HCT116 (cell line): Measurements from ENCODE around the gene ALOXE3. TPM values are rescaled to one million over a fixed set of nuclear protein-coding genes. Genes with fewer than 3 reads are reported as not detected.

Experiments
- ATAC-seq: fragments of 200-7000 bp; cut with Tn5 transposase; 2 replicates; pipeline ENCODE4 v1.9.1; 2020; ENCODE audit warnings: mild to moderate bottlenecking, moderate library complexity
- BruUV-seq: library from RNA; stranded (reverse); fragments of 400-500 nt; replicated peaks from 2 replicates; lab custom pipeline; 2021; lab: Mats Ljungman, UMichigan
- CTCF ChIA-PET: fragments of 300-600 bp; sonication (Branson Sonifier 250); formaldehyde crosslinking; loops from one replicate; lab custom pipeline; 2021; ENCODE audit warnings: antibody characterized with exemption; lab: Charles Lee
- POLR2A ChIA-PET: fragments of 300-600, 350-600 bp; sonication (Branson Sonifier 250); formaldehyde crosslinking; loops from one replicate; lab custom pipeline; 2021; ENCODE audit warnings: antibody characterized with exemption; lab: Charles Lee
- RAD21 ChIA-PET, 2 experiments: fragments of 300-600 bp; sonication (Branson Sonifier 250); formaldehyde crosslinking; loops; one replicate each; lab custom pipeline; 2023; ENCODE audit warnings: low total read pairs in 2 of 2; ENCODE audit not compliant: uncharacterized antibody in 2 of 2, unreplicated experiment in 2 of 2, low non-redundant PET in 1 of 2; lab: Charles Lee
- DNase-seq: peaks from one replicate; pipeline ENCODE4 v3.0.0-alpha.2; 2010; ENCODE audit warnings: low read depth, low spot score
- H2AFZ ChIP-seq: fragments of 200-600 bp; shearing (Covaris generic), sonication (generic); 2 replicates; pipeline ENCODE4 v1.6.1; 2017; ENCODE audit warnings: low read depth, mixed run types, mixed read lengths, antibody characterized with exemption, low read length; ENCODE audit not compliant: poor library complexity, severe bottlenecking
- H3K27ac ChIP-seq: 2 replicates; pipeline ENCODE4 v1.5.1; 2012; ENCODE audit warnings: low read depth, low read length
- H3K27me3 ChIP-seq: fragments of 200-600 bp; sonication (generic); 2 replicates; pipeline ENCODE4 v1.6.1; 2016; ENCODE audit warnings: mixed run types, low read length, mixed read lengths; ENCODE audit not compliant: insufficient read depth
- H3K36me3 ChIP-seq, 2 experiments: fragments of 200-500 bp in 1 of 2; fragments of 200-600 bp in 1 of 2; sonication (Bioruptor generic) in 1 of 2; sonication (generic) in 1 of 2; 2 replicates each; pipeline versions ENCODE4 v1.5.1 to v1.6.1; 2014 to 2016; ENCODE audit warnings: low read length in 2 of 2, inconsistent platforms in 1 of 2, mixed read lengths in 1 of 2, mixed run types in 1 of 2; ENCODE audit not compliant: insufficient read depth in 2 of 2, control insufficient read depth in 1 of 2
- H3K4me1 ChIP-seq, 2 experiments: fragments of 200-600 bp in 1 of 2; sonication (generic) in 1 of 2; 2 replicates each; pipeline versions ENCODE4 v1.5.1 to v1.6.1; 2012 to 2017; ENCODE audit warnings: low read length in 2 of 2, inconsistent platforms in 1 of 2, mild to moderate bottlenecking in 1 of 2, mixed read lengths in 1 of 2, mixed run types in 1 of 2, moderate library complexity in 1 of 2; ENCODE audit not compliant: insufficient read depth in 2 of 2, control insufficient read depth in 1 of 2
- H3K4me2 ChIP-seq: fragments of 200-600 bp; sonication (generic); 2 replicates; pipeline ENCODE4 v1.6.1; 2017; ENCODE audit warnings: mixed run types, low read length, mixed read lengths
- H3K4me3 ChIP-seq, 2 experiments: fragments of 200-600 bp in 1 of 2; sonication (generic) in 1 of 2; replicated peaks in 1 of 2; 2 replicates each; pipeline ENCODE4 v1.5.1; 2011 to 2016; ENCODE audit warnings: low read length in 2 of 2, control low read depth in 1 of 2, low read depth in 1 of 2, mild to moderate bottlenecking in 1 of 2, mixed read lengths in 1 of 2, mixed run types in 1 of 2
- H3K79me2 ChIP-seq: fragments of 200-600 bp; sonication (generic); 2 replicates; pipeline ENCODE4 v1.6.1; 2017; ENCODE audit warnings: mild to moderate bottlenecking, mixed run types, low read length, moderate library complexity, mixed read lengths; ENCODE audit not compliant: insufficient read depth
- H3K9ac ChIP-seq: fragments of 200-600 bp; sonication (generic); 2 replicates; pipeline ENCODE4 v1.6.1; 2016; ENCODE audit warnings: low read length, mixed read lengths
- H3K9me2 ChIP-seq: fragments of 200-600 bp; sonication (generic), shearing (Covaris generic); 2 replicates; pipeline ENCODE4 v1.6.1; 2017; ENCODE audit warnings: mixed run types, mild to moderate bottlenecking, moderate library complexity; ENCODE audit not compliant: insufficient read depth
- H3K9me3 ChIP-seq, 2 experiments: fragments of 200-500 bp in 1 of 2; fragments of 200-600 bp in 1 of 2; sonication (Bioruptor generic) in 1 of 2; sonication (generic) in 1 of 2; 2 replicates each; pipeline ENCODE4 v1.6.1; 2014 to 2017; ENCODE audit warnings: low read length in 2 of 2, mixed read lengths in 2 of 2, inconsistent platforms in 1 of 2, low read depth in 1 of 2, mild to moderate bottlenecking in 1 of 2, mixed run types in 1 of 2, moderate library complexity in 1 of 2; ENCODE audit not compliant: control insufficient read depth in 1 of 2, insufficient read depth in 1 of 2
- H4K20me1 ChIP-seq: fragments of 200-600 bp; sonication (generic), shearing (Covaris generic); 2 replicates; pipeline ENCODE4 v1.6.1; 2017; ENCODE audit warnings: mixed run types, mild to moderate bottlenecking, moderate library complexity; ENCODE audit not compliant: insufficient read depth
- CBX3 ChIP-seq: IDR thresholded peaks from 2 replicates; pipeline ENCODE4 v1.6.1; 2012; ENCODE audit warnings: low read depth
- CEBPB ChIP-seq: IDR thresholded peaks from 2 replicates; pipeline ENCODE4 v1.6.1; 2012; ENCODE audit warnings: low read depth
- EGR1 ChIP-seq: IDR thresholded peaks from 2 replicates; pipeline ENCODE4 v1.6.1; 2012; ENCODE audit warnings: low read depth
- EZH2phosphoT487 ChIP-seq: fragments of 200-600 bp; IDR thresholded peaks from 2 replicates; pipeline ENCODE4 v1.6.1; 2018; ENCODE audit warnings: antibody characterized with exemption, borderline replicate concordance
- FOSL1 ChIP-seq: IDR thresholded peaks from 2 replicates; pipeline ENCODE4 v1.6.1; 2012; ENCODE audit warnings: low read depth
- JUND ChIP-seq: IDR thresholded peaks from 2 replicates; pipeline ENCODE4 v1.6.1; 2012
- RAD21 ChIP-seq: IDR thresholded peaks from 2 replicates; pipeline ENCODE4 v1.6.1; 2012; ENCODE audit warnings: low read depth, mild to moderate bottlenecking
- SP1 ChIP-seq: IDR thresholded peaks from 2 replicates; pipeline ENCODE4 v1.6.1; 2012; ENCODE audit warnings: low read depth
- TCF7L2 ChIP-seq: IDR thresholded peaks from 2 replicates; pipeline ENCODE4 v1.7.0; 2011; ENCODE audit warnings: borderline replicate concordance, inconsistent platforms; ENCODE audit not compliant: insufficient read depth, insufficient read length; ENCODE audit errors: extremely low read depth
- YY1 ChIP-seq: IDR thresholded peaks from 2 replicates; pipeline ENCODE4 v1.6.1; 2011; ENCODE audit warnings: low read length, low read depth, moderate library complexity, mild to moderate bottlenecking; ENCODE audit not compliant: insufficient replicate concordance; ENCODE audit errors: extremely low read depth
- ZBTB33 ChIP-seq: IDR thresholded peaks from 2 replicates; pipeline ENCODE4 v1.6.1; 2011; ENCODE audit warnings: mild to moderate bottlenecking, low read length, moderate library complexity; ENCODE audit not compliant: insufficient replicate concordance; ENCODE audit errors: extremely low read depth
- ZFX ChIP-seq: fragments of 450-650 bp; IDR thresholded peaks from 2 replicates; pipeline ENCODE4 v1.6.1; 2017
- intact Hi-C: fragments of 100-400 bp; cut with micrococcal nuclease; formaldehyde crosslinking; loops from 2 replicates; pipeline ENCODE4 v1.10.0; 2022
- total RNA-seq: library from RNA; stranded (reverse); gene quantifications from one replicate; pipeline ENCODE4 v1.2.1, GENCODE V29; 2021; ENCODE audit not compliant: unreplicated experiment
- TF ChIP-seq, protein P1 (sequence below), 3 experiments: fragments of 200-600 bp in 1 of 3; sonication (generic) in 1 of 3; IDR thresholded peaks in 2 of 3; conservative IDR thresholded peaks in 1 of 3; 2 replicates each; pipeline ENCODE4 v1.5.1; 2012 to 2017; ENCODE audit warnings: low read depth in 2 of 3, low read length in 2 of 3, antibody characterized with exemption in 1 of 3, borderline replicate concordance in 1 of 3, control low read depth in 1 of 3, mild to moderate bottlenecking in 1 of 3, mixed read lengths in 1 of 3, mixed run types in 1 of 3, moderate library complexity in 1 of 3; ENCODE audit not compliant: insufficient read depth in 1 of 3

The ALOXE3 gene
- total RNA-seq, 1 experiment from 2014 or later, result 3.5 TPM

DNA sequence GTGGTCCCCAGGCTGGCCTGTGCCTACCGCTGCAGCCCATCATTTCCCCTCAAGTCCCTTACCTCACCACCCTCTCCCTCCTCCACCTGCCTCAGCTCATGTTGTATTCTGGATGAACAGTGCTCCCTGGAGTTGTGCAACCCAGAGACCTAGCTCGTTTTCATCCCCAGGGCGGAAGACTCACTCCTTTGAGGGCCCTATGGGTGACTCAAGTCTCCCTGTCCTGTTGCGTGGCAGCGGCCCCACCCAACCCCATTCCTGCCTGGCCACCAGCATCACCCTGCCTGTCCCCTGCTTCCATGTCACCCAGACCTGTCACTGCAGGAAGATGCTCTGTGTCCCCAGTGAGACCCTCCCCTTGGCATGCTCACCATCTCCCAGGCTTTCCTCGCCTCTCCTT, 34.1 kb downstream of the ALOXE3 start:
- Histone ChIP-seq H3K36me3 (no peaks in the 10 kb centered on the region), H3K79me2 (peaks cover 4% of the 10 kb centered on the region; the same call in 1 of the 2 replicates), H3K27me3 (no peaks in the 10 kb centered on the region), H3K9ac (no peak overlapping the region), H3K27ac (no peak overlapping the region), H4K20me1 (no peaks in the 10 kb centered on the region), H2AFZ (no peak overlapping the region), H3K4me3 (no peak overlapping the region), H3K4me1 (peaks cover 4 to 27% of the 10 kb centered on the region in 2 experiments), H3K9me3 (no peaks in the 10 kb centered on the region), H3K4me2 (no peak overlapping the region), H3K9me2 (no peaks in the 10 kb centered on the region)
- POLR2A ChIA-PET, result no interaction called here
- RAD21 ChIA-PET, result no interaction called here
- BruUV-seq, result no TSS peak
- intact Hi-C loops, result no loop called here
- TF ChIP-seq ZBTB33, result no peak
- TF ChIP-seq, protein P1, sequence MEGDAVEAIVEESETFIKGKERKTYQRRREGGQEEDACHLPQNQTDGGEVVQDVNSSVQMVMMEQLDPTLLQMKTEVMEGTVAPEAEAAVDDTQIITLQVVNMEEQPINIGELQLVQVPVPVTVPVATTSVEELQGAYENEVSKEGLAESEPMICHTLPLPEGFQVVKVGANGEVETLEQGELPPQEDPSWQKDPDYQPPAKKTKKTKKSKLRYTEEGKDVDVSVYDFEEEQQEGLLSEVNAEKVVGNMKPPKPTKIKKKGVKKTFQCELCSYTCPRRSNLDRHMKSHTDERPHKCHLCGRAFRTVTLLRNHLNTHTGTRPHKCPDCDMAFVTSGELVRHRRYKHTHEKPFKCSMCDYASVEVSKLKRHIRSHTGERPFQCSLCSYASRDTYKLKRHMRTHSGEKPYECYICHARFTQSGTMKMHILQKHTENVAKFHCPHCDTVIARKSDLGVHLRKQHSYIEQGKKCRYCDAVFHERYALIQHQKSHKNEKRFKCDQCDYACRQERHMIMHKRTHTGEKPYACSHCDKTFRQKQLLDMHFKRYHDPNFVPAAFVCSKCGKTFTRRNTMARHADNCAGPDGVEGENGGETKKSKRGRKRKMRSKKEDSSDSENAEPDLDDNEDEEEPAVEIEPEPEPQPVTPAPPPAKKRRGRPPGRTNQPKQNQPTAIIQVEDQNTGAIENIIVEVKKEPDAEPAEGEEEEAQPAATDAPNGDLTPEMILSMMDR (IDR thresholded peaks at IDR 0.05 in 2 of 3, conservative IDR thresholded peaks at IDR 0.05 in 1 of 3; ENCODE audit: borderline replicate concordance in 1 of 3, insufficient read depth in 1 of 3, low read depth in 2 of 3, low read length in 2 of 3), result no peak
- TF ChIP-seq JUND, result no peak
- no peak for TF ChIP-seq YY1
- TF ChIP-seq EZH2phosphoT487, result no peak
- no peak for TF ChIP-seq CEBPB
- TF ChIP-seq CBX3, result no peak
- TF ChIP-seq RAD21, result no peak
- TF ChIP-seq EGR1, result no peak
- no peak for TF ChIP-seq TCF7L2
- no peak for TF ChIP-seq FOSL1
- TF ChIP-seq ZFX, result no peak
- TF ChIP-seq SP1, result no peak
- CTCF ChIA-PET, result interaction anchor here (1.9 to 2.1 kb wide), 2 partner anchors 9 to 10 kb away, joined by 9 read pairs; no protein-coding TSS in a partner anchor
- ATAC-seq (no peak), DNase-seq (no peak)
